IPS-NIHi7 (cell line): Measurements from ENCODE around the gene LLGL2.
"Not testable (repeated sequence)": the region's sequence is repeated elsewhere in the genome, so short reads cannot be mapped to it uniquely, and the experiment has no call there.

Experiments used
- DNase-seq: peaks from one replicate; pipeline ENCODE4 v3.0.0; 2012; ENCODE audit warnings: mixed read lengths; ENCODE audit errors: extremely low spot score

The LLGL2 gene

DNA sequence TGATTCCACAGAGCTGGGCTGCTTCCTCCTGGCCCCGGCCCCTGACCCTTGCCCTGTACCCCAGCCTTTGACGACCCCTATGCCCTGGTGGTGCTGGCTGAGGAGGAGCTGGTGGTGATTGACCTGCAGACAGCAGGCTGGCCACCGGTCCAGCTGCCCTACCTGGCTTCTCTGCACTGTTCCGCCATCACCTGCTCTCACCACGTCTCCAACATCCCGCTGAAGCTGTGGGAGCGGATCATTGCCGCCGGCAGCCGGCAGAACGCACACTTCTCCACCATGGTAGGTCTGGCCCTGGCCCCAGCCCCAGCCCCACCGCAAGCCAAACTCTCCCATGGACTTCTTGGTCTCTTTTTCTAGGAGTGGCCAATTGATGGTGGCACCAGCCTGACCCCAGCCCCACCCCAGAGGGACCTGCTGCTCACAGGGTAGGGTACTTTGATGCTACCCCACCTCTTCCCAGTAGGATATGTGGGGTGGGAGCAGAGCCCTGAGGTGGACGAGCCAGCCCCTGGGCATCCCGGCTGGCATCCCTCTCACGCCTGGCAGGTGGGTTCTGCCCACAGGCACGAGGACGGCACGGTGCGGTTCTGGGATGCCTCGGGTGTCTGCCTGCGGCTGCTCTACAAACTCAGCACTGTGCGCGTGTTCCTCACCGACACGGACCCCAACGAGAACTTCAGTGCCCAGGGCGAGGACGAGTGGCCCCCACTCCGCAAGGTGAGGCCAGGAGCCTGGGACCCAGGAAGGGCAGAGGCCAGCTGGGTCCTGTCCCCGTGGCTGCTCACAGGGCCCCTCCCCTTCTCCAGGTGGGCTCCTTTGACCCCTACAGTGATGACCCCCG lies 43.1 kb downstream of the LLGL2 start:
- no peak for DNase-seq

DNA sequence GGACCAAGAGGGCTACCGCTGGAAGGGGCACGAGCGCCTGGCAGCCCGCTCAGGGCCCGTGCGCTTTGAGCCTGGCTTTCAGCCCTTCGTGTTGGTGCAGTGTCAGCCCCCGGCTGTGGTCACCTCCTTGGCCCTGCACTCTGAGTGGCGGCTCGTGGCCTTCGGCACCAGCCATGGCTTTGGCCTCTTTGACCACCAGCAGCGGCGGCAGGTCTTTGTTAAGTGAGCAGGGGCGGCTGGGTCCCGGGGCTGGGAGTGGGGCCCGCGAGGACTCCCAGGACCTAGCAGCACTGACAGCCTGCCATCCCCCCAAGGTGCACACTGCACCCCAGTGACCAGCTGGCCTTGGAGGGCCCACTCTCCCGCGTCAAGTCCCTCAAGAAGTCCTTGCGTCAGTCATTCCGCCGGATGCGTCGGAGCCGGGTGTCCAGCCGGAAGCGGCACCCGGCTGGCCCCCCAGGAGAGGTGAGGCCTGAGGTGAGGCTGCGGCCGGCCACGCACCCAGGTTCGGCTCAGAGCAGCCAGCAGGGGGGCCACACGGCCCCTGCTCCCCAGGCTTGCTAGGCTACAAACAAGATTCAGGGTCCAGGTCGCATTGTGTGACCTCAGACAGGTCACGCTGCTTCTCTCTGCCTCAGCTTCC lies 44.7 kb downstream of the LLGL2 start:
- DNase-seq, result no peak

DNA sequence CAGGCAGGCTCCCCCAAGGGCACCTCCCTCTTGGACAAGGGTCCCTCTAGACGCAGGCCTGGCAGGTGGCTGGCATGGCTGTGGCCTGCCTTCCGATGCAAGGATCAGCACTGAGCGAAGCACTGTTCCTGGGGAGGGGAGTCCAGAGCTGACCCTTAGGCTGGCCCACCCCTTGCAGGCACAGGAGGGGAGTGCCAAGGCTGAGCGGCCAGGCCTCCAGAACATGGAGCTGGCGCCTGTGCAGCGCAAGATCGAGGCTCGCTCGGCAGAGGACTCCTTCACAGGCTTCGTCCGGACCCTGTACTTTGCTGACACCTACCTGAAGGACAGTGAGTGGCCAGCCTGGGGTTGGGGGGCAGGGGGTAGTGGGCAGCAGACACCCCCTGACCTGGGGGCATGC lies 45.3 kb downstream of the LLGL2 start:
- no peak for DNase-seq

DNA sequence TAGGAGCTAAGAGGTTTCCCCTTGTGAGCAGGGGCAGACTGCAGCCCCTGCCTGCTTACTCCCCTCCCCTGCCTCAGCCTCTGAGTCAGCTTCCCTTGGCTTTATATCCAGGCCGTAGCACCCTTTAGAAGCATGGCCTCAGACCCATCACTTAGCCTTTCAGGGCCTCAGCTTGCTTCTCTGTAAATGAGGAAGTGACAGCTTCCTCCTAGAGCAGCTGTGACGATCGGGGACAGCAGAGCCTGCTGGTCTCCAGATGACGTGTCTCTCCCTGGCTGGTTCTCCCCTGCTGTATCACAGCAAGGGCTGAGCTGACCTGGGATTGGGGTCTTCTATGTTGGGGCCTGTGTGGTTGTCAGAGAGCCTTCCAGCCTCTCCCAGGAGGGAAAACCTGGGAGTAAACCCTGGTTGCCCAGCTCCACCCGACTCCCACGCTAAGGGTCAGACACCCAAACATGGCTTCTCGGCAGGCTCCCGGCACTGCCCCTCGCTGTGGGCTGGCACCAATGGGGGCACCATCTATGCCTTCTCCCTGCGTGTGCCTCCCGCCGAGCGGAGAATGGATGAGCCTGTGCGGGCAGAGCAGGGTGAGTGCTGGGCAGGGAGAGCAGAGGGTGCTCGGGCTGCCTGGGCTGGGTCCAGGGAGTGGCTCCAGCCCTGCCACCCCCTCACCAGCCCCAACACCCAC lies 45.8 kb downstream of the LLGL2 start:
- DNase-seq, result no peak

DNA sequence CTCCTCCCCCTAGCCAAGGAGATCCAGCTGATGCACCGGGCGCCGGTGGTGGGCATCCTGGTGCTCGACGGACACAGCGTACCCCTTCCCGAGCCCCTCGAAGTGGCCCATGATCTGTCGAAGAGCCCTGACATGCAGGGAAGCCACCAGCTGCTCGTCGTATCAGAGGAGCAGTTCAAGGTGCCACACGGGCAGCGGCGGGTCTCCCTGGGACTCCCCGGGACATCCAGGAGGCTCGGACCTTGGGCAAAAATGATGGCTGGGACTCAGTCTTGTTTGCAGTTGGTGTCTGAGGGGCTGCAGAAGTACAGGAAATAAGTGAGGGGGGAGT lies 46.4 kb downstream of the LLGL2 start:
- DNase-seq, result no peak

DNA sequence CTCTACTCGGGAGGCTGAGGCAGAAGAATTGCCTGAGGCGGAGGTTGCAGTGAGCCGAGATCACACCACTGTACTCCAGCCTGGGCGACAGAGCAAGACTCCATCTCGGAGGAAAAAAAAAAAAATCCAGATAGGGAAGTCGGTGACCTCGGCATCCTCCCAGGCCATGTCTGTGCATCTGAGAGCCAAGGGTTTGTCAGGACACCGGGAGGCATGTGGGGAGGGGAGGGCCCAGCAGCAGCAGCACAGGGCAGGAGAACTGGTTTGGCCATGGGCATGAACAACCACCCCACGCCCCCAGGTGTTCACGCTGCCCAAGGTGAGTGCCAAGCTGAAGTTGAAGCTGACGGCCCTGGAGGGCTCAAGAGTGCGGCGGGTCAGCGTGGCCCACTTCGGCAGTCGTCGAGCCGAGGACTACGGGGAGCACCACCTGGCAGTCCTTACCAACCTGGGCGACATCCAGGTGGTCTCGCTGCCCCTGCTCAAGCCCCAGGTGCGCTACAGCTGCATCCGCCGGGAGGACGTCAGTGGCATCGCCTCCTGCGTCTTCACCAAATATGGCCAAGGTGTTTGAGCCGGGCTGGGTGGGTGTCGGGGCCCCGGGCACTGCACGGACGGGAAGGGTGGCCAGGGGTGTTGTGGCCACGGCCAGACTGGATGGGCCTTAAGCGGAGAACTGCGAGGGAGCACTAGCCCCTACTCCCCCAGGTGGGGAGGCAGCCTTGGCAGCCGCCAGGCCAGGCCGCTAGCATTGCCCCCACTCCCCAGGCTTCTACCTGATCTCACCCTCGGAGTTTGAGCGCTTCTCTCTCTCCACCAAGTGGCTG lies 47.4 kb downstream of the LLGL2 start:
- DNase-seq, result no peak

DNA sequence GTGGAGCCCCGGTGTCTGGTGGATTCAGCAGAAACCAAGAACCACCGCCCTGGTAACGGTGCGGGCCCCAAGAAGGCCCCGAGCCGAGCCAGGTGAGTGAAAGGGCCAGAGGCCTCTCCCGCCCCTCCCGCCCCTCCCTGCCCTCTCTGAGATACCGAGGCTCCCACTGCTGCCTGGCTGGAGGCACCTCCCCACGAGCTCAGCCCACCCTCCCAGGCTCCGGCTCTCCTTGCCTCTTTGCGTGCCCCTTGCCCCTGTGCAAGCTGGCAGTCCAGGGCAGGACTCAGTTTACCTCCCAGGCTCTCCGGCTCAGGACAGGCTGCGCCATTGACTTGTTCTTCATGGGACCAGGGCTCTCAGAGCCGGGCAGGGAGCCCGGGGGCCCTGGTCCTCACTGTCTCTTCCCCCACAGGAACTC lies 48.1 kb downstream of the LLGL2 start:
- DNase-seq, result no peak

DNA sequence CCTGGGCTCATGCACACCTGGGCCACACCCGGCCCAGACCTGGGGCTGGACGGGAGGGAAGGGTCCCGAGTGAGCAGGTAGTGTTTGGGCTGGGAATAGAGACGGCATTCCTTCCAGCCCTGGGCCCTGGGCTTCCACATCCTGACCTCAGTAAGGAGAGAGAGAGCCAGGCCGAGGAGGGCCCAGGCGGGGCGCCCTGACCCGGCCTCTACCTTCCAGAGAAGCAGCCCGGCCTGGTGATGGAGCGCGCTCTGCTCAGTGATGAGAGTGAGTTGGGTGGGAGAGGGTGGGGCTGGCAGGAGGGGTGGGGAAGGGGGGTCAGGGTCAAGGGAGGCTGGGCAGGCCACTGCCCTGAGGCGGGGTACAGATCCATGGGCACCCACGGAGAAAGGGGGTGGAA lies 48.5 kb downstream of the LLGL2 start:
- no peak for DNase-seq

DNA sequence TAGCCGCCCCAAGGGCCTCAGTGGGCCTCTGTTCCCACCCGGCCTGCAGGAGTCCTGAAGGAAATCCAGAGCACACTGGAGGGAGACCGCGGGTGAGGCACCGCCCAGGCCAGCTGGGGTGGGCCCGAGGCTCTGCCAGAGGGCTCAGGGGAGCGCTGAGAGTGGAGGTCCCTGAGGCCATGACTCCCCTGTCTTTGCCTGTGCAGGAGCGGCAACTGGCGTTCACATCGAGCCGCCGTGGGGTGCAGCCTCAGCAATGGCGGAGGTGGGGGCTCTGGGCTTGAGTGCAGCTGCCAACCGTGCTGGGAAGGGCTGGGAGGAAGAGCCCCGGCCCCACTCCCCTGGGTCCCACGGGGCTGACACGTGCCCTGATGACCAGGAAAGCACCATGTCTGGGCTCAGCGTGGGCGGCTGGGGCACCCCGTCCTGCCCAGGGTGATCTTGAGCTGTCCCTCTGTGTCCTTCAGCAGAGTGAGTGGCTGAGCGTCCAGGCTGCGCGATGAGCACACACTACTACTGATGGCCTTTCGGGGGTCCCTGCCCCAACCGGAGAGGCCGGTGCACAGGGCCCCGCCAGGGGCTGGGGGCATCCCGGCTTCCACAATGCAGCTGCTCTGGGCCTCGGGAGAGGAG lies 49.0 kb downstream of the LLGL2 start:
- DNase-seq, result no peak

DNA sequence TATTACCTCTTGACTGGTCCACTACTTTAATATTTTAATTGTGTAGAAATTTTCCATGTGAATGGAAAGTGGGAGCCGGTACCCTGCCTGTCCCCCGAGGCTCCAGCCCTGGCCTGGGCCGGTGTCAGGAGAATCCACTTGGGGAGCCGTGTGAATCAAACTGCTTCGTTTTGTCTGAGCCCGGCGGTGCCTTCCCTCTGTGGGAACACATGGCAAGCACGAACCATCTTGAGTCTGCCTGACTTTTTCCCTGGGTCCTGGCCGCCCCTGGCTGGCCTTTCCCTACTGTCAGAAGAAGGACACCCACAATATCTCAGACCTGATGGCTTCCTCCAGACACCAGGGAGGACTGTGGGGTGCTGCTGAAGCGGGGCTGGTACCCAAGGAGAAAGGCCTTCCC lies 49.7 kb downstream of the LLGL2 start:
- DNase-seq, result no peak

DNA sequence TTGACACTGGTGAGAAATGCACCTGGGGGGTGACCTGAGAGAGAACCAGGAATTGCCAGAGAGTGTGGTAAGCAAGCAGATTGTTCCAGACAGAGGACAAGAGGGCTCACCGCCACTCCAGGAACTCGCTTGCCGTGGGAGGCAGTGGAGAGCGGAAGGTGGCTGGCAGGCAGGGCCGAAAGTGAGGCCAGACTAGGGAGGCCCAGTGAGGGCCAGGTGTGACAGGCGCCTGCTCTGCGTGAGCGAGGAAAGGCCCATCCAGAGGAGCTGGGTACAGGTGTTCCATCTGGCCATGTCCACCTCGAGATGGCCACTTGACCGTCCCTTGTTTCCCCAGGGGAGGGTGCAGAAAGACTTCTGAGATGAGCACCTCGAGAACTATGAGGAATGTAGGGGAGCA lies 50.2 kb downstream of the LLGL2 start:
- DNase-seq, result no peak

DNA sequence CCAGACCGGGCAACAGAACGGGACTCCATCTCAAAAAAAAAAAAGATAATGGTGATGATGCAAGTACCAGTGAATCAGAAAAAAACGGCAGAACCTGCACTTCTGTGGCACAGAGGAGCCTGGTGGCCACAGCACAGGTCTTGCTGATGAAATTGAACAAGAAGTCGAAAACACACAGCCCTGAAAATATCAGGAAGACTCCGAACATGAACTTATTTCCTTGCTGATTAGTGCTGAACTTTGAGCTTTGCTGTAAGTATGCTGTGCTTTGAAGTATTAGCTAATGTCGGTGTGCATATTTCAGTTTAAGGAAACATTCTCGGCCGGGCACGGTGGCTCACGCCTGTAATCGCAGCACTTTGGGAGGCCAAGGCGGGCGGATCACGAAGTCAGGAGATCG lies 51.2 kb downstream of the LLGL2 start:
- no peak for DNase-seq

DNA sequence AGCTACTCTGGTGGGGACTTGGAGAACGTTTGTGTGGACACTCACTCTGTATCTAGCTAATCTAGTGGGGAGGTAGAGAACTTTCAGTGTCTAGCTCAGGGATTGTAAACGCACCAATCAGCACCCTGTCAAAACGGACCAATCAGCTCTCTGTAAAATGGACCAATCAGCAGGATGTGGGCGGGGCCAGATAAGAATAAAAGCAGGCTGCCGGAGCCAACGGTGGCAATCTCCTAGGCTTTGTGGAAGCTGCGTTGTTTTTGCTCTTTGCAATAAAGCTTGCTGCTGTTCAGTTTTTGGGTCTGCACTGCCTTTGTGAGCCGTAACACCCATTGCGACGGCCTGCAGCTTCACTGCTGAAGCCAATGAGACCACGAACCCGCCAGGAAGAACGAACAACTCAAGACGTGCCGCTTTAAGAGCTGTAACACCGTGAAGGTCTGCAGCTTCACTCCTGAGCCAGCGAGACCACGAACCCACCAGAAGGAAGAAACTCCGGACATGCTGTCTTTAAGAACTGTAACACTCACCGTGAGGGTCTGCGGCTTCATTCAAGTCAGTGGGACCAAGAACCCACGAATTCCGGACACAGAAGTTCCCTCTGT lies 55.7 kb downstream of the LLGL2 start:
- not testable (repeated sequence) for DNase-seq

DNA sequence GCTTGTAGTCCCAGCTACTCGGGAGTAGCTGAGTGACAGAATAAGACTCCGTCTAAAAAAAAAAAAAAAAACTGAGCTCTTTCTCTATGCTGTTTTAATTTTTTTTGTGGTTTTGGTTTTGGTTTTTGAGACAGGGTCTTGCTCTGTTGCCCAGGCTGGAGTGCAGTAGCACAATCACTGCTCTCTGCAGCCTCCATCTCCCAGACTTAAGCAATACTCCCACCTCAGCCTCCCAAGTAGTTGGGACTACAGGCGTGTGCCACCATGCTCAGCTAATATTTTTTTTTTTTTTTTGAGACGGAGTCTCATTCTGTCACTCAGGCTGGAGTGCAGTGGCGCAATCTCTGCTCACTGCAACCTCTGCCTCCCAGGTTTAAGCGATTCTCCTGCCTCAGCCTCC lies 57.7 kb downstream of the LLGL2 start:
- DNase-seq, result not testable (repeated sequence)

DNA sequence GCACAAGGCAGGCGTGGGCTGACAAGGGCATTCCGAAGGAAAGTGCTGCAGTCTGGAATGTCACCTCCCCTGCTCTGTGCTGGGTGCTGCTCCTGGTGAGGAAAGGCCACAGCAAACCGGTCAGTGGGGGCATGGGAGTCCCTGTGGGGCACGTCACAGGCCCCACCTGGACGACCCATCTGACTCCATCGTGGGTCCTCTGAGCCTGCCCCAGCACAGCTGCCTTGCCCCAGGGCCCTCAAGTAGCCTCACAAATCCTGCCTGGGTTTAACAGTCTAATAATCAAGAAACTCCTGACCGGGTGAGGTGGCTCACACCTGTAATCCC lies 59.3 kb downstream of the LLGL2 start:
- no peak for DNase-seq

DNA sequence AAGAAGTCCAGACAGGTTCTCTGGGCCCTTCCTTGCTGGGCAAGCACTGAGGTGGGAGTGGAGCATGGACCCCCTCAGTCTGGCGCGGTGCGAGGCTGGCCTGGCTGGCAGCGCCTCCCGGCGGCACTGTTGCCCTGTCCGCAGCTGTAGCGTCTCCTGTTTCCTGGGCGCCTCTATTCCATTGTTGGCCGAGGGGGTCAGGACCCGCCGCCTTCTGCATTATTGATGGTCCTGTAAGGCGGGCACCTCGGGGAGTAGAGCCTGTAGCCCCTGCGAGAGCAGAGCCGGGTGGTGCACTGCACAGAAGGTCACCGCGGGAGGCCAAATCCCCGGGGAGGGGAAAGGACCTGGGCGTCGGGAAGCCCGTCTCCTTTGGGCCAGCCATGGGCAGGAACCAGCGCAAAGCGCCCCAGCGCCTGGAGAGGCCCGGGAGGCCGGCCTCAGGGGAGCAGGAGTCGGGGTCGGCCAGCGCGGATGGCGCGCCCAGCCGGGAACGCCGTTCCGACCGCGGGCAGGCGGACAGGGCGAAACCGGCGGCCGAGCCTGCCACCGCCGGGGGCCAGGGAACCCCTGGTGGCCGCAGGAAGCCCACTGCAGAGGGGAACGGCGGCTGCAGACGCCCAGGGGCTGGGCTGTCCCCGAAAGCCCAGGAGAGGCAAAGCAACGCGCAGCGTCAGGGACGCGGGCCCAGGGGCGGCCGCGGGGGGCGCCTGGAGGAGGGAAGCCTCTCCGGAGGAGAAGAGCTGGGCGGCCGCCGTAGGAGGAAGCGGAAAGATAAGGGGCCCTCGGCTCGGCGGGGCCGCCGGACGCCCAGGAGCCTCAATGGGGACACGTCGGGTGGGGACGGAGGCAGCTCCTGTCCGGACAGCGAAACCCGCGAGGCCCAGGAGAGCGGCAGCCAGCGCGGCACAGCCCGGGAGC lies 62.4 kb downstream of the LLGL2 start, which contains the start of gene MYO15B:
TSS of gene MYO15B (plus strand) at position 126 of the 921 bp plus-strand sequence. CDS start at position 384, 258 bp downstream.
- peak; percentile 88 for DNase-seq

DNA sequence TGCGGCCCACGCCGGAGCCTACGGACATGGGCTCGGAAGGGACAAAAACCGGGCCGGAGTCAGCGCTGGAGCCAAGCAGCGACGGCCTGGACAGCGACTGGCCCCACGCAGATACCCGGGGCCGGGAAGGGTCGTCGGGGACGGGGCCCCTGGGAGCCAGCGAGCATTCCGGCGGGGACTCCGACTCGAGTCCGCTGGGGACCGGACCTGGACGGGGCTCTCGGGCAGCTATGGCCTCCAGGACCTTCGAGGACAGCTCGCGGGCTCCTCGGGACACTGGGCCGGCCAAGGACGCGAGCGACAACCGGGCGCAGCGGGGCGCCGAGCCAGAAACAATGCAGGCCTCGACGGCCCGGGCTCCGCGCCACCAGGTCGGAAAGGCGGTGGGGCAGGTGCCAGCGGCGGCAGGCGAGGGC lies 63.1 kb downstream of the LLGL2 start:
- peak; percentile 46 for DNase-seq

DNA sequence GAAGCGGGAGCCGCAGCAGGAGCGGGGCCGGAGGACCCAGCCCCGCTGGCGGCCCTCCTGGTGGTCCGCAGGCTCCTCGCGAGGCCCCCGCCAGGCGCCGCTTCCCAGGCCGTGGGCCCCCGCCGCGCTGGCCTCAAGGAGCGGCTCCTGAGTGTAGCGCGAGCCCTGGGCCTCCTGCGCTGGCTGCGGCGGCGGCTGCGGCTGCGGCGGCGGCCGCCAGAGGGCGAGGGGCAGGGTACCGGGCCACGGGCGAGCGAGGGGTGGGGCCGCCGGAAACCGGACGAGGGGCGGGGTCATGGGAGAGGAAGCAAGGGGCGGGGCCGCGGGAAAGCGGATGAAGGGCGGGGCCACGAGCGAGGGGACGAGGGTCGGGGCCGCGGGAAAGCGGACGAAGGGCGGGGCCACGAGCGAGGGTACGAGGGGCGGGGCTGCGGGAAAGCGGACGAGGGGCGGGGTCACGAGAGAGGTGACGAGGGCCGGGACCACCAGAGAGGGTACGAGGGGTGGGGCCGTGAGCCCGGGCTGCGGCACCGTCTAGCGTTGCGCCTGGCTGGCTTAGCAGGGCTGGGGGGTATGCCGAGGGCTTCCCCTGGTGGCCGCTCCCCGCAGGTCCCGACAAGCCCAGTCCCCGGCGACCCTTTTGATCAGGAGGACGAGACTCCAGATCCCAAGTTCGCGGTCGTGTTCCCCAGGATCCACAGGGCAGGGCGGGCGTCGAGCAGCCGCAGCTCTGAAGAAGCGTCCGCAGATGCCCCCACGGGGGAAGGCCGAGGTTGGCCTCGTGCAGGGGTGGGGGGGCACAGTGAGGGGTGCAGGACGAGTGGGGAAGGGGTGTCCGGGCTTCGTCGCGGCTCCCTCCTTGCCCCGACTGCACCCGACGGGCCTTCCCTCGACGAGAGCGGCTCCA lies 63.8 kb downstream of the LLGL2 start:
- peak; percentile 99 for DNase-seq

DNA sequence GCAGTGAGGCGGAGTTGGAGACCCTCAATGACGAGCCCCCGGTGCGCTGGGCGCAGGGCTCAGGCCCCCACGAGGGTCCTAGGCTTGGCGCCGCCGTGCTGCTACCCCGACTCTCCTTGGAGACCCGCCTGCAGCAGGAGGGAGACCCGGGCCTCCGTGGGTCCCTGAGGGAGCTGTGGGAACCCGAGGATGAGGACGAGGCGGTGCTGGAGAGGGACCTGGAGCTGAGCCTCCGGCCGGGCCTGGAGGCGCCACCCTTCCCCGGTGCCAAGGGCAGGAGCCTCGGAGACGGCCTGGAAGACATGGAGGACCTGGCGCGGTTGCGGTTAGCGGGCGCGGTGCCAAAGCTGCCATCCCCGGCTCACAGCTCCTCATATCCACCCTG lies 64.4 kb downstream of the LLGL2 start:
- no peak for DNase-seq
